EL (cell line): ENCODE results near the gene SFTPA2.
"Not testable (repeated sequence)": the region's sequence is repeated elsewhere in the genome, so short reads cannot be mapped to it uniquely, and the experiment has no call there.

ENCODE experiments used
- DNase-seq: peaks from one replicate; pipeline ENCODE4 v3.0.0-alpha.2; 2016

SFTPA2 gene

DNA sequence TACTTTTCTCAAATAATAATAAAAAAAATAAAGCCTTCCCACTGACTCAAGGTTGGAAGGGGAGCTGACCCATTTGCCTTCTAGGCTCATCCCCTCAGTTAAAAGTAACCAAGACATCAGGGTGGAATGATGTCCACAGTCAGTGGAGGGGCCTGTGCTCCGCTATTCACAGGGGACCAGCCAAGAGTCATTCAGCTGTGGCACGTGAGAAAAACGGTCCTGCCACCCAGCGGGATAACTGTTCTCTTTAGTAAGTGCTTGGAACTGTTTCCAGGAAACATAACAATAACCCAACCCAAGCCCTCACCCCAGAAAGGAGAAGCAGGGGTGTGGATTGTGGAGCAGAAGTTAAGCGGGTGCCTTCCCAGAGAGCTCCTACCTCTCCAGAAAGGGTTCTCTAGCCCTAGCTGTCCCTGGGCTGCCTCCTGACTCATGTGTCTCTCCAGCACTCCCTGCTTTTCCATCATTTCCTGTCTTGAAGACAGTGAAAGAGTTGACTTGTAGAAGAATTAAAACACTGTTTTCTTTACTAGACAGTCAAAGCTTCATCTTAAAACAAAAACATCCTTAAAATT, 50.2 kb downstream of the SFTPA2 start:
- DNase-seq = not testable (repeated sequence)

DNA sequence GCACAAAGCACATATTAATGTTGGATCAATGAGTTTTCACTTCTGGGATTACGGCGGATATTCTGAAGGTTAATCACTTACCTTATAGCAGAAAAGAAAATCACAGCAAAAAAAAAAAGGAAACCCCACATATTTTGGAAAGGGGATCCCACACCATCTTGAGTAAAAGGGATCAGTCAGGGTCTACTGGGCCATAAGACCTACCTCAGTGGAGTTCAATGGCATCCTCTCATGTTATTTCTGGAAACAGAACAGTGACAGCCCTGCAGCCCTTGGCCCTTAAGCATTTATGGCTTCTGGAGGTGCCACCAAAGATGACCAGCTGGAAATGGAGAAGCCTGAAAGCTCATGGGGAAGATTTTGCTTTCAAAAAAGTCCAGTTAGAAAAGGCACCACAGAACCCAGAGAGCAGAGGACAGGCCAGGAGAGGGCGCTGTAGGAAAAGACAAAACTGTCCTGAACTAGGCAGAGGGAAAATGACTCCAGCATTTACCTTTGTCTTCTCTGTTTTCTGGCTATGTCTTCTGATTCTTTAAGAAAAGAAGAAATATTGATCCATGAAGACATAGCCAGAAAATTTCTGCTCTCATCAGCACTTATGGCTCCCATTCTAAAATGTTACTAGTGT, 50.8 kb downstream of the SFTPA2 start:
- not testable (repeated sequence) for DNase-seq

DNA sequence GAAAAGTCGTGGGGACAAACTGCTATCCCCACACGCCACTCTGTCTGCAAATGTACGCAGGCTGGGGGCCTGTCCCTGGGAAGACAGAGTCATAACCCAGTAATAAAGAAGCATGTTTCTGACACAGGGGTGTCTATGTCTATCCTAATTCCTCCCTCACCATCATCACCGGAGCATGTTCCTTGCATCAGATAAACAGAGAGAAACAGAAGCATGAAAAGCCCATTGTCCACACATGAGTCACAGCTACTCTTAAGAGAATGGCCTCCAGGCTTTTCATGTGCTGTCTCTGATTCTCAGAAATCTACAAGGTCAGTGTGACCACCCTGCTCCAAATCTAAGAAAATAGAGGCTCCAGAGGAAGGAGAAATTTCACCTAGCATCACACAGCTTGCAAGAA, 52.0 kb downstream of the SFTPA2 start:
- DNase-seq = not testable (repeated sequence)

DNA sequence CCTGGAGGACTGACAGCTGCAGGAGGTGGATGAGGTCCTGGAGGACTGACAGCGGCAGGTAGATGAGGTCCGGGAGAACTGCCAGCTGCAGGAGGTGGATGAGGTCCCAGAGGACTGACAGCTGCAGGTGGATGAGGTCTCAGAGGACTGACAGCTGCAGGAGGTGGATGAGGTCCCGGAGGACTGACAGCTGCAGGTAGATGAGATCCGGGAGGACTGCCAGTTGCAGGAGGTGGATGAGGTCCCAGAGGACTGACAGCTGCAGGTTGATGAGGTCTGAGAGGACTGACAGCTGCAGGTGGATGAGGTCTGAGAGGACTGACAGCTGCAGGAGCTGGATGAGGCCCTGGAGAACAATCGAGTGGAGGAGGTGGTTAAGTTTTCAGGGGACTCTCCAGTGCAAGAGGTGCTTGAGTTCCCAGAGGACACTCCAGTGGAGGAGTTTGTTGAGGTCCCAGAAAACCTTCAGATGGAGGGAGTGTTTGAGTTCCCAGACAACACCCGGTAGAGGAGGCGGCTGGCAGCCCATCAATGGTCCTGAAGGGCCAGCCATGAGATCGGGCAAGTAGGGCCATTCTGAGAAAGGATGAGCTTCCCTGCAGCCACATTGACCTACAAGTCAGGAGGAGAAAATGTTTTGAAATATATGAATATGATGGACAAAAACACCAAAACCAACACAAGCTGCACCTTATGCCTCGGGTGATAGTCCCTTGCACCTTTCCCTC, 52.6 kb downstream of the SFTPA2 start:
- DNase-seq = no peak
